ENCODE measurements around the gene GLRX5. TPM values are rescaled to one million over a fixed set of nuclear protein-coding genes. Genes with fewer than 3 reads are reported as not detected.

GLRX5 gene
- total and polyA plus RNA-seq, 2 experiments from 2014 or later = 91.4 to 130 TPM

DNA sequence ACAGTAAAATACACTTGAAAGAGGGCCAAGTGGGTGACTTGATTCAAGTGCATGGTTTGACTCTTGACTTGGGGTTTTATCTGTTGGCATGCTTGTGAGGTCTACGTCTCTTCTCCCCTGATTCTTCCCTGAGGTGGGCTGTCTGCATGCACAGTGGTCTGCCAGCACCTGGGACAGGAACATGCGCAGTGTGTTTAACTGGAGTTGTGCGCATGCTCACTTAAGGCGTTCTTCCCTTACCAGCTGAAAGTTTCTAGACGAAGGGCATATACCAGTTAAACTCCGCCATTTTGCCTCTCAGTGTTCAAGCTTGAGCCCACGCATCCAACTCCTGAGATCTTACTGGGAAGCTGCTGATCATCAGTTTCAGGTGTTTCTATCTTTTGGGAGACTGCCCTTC lies 38.5 kb downstream of the GLRX5 start:
- no peaks in the 10 kb centered on the region for H3K79me2 ChIP-seq (replicated peaks; ENCODE audit: insufficient read depth)
- Mint-ChIP-seq H3K4me1 (peaks cover 25% of the 10 kb centered on the region), H3K27ac (no peak overlapping the region), H3K27me3 (ENCODE audit: insufficient read depth, low read depth, poor library complexity) (peaks cover 16% of the 10 kb centered on the region), H3K9me3 (peaks cover 10% of the 10 kb centered on the region; the same call in 2 of the 3 replicates), H3K36me3 (ENCODE audit: low read depth) (peaks cover 5% of the 10 kb centered on the region; the same call in 2 of the 3 replicates), H3K4me3 (no peak overlapping the region)
- DNase-seq (ENCODE audit: low spot score) (no peak), ATAC-seq (no peak)
- H3K27ac ChIP-seq (ENCODE audit: low read depth) = no peak overlapping the region
- H3K36me3 ChIP-seq (ENCODE audit: insufficient read depth) = no peaks in the 10 kb centered on the region
- no peaks in the 10 kb centered on the region; the same call in 1 of the 2 replicates for H3F3A ChIP-seq (replicated peaks; ENCODE audit: low read depth)
- H3K9me2 ChIP-seq (ENCODE audit: insufficient read depth) = peaks cover 21% of the 10 kb centered on the region
- peaks cover 17% of the 10 kb centered on the region; the same call in 1 of the 2 replicates for H3K4me1 ChIP-seq (ENCODE audit: insufficient read depth)
- H3K4me2 ChIP-seq = no peak overlapping the region
- no peak overlapping the region for H2AFZ ChIP-seq
- H3K27me3 ChIP-seq (ENCODE audit: insufficient read depth) = peaks cover 15% of the 10 kb centered on the region; the same call in 1 of the 2 replicates
- H4K20me1 ChIP-seq (replicated peaks; ENCODE audit: insufficient read depth) = no peaks in the 10 kb centered on the region; the same call in 1 of the 2 replicates
- TF ChIP-seq NANOG (IDR thresholded peaks at IDR 0.05; ENCODE audit: borderline replicate concordance) = no peak
- TF ChIP-seq, protein P1, sequence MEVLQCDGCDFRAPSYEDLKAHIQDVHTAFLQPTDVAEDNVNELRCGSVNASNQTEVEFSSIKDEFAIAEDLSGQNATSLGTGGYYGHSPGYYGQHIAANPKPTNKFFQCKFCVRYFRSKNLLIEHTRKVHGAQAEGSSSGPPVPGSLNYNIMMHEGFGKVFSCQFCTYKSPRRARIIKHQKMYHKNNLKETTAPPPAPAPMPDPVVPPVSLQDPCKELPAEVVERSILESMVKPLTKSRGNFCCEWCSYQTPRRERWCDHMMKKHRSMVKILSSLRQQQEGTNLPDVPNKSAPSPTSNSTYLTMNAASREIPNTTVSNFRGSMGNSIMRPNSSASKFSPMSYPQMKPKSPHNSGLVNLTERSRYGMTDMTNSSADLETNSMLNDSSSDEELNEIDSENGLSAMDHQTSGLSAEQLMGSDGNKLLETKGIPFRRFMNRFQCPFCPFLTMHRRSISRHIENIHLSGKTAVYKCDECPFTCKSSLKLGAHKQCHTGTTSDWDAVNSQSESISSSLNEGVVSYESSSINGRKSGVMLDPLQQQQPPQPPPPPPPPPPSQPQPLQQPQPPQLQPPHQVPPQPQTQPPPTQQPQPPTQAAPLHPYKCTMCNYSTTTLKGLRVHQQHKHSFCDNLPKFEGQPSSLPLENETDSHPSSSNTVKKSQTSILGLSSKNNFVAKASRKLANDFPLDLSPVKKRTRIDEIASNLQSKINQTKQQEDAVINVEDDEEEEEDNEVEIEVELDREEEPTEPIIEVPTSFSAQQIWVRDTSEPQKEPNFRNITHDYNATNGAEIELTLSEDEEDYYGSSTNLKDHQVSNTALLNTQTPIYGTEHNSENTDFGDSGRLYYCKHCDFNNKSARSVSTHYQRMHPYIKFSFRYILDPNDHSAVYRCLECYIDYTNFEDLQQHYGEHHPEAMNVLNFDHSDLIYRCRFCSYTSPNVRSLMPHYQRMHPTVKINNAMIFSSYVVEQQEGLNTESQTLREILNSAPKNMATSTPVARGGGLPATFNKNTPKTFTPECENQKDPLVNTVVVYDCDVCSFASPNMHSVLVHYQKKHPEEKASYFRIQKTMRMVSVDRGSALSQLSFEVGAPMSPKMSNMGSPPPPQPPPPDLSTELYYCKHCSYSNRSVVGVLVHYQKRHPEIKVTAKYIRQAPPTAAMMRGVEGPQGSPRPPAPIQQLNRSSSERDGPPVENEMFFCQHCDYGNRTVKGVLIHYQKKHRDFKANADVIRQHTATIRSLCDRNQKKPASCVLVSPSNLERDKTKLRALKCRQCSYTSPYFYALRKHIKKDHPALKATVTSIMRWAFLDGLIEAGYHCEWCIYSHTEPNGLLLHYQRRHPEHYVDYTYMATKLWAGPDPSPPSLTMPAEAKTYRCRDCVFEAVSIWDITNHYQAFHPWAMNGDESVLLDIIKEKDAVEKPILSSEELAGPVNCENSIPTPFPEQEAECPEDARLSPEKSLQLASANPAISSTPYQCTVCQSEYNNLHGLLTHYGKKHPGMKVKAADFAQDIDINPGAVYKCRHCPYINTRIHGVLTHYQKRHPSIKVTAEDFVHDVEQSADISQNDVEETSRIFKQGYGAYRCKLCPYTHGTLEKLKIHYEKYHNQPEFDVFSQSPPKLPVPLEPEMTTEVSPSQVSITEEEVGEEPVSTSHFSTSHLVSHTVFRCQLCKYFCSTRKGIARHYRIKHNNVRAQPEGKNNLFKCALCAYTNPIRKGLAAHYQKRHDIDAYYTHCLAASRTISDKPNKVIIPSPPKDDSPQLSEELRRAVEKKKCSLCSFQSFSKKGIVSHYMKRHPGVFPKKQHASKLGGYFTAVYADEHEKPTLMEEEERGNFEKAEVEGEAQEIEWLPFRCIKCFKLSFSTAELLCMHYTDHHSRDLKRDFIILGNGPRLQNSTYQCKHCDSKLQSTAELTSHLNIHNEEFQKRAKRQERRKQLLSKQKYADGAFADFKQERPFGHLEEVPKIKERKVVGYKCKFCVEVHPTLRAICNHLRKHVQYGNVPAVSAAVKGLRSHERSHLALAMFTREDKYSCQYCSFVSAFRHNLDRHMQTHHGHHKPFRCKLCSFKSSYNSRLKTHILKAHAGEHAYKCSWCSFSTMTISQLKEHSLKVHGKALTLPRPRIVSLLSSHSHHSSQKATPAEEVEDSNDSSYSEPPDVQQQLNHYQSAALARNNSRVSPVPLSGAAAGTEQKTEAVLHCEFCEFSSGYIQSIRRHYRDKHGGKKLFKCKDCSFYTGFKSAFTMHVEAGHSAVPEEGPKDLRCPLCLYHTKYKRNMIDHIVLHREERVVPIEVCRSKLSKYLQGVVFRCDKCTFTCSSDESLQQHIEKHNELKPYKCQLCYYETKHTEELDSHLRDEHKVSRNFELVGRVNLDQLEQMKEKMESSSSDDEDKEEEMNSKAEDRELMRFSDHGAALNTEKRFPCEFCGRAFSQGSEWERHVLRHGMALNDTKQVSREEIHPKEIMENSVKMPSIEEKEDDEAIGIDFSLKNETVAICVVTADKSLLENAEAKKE (CRISPR knock-in tag; IDR thresholded peaks at IDR 0.05) = no peak
- no peak for TF ChIP-seq ZNF114 (CRISPR knock-in tag; IDR thresholded peaks at IDR 0.05)
- no peak for TF ChIP-seq EZH2phosphoT487 (IDR thresholded peaks at IDR 0.05; ENCODE audit: unreplicated experiment)
- no peak for TF ChIP-seq JUNB (IDR thresholded peaks at IDR 0.05; ENCODE audit: unreplicated experiment)
- no peak for TF ChIP-seq ZNF331 (CRISPR knock-in tag; IDR thresholded peaks at IDR 0.05; ENCODE audit: low read depth)
- TF ChIP-seq POLR2AphosphoS5 (IDR thresholded peaks at IDR 0.05; ENCODE audit: low read depth) = no peak
- TF ChIP-seq CTCF (conservative IDR thresholded peaks at IDR 0.05; ENCODE audit: low read depth in 2 of 2) = no peak
- no peak for TF ChIP-seq REST (IDR thresholded peaks at IDR 0.05; ENCODE audit: unreplicated experiment)
- no peak for TF ChIP-seq EZH2 (IDR thresholded peaks at IDR 0.05; ENCODE audit: low read depth, unreplicated experiment)
- TF ChIP-seq STAT1 (IDR thresholded peaks at IDR 0.05; ENCODE audit: unreplicated experiment) = no peak
- H3K4me3 ChIP-seq = no peak overlapping the region
